ENCODE data around the gene SEMA5A. TPM values are rescaled to one million over a fixed set of nuclear protein-coding genes. Genes with fewer than 3 reads are reported as not detected.

Gene SEMA5A
- total RNA-seq, 1 donor from 2014 or later = 13.8 TPM

- Histone ChIP-seq H3K9me3 (ENCODE audit: insufficient read depth, low read depth, low read length) (no peaks in the 10 kb centered on the region), H4K20me1 (ENCODE audit: insufficient read depth, low read length) (no peaks in the 10 kb centered on the region), H3K4me2 (ENCODE audit: low read length) (no peak overlapping the region), H3K36me3 (ENCODE audit: insufficient read depth, low read length) (no peaks in the 10 kb centered on the region), H3K27ac (ENCODE audit: low read depth, low read length) (no peak overlapping the region), H3K27me3 (ENCODE audit: insufficient read depth, low read length) (no peaks in the 10 kb centered on the region), H3K9ac (ENCODE audit: low read length) (no peak overlapping the region), H3K4me3 (ENCODE audit: insufficient read depth, low read depth, low read length) (no peak overlapping the region), H3K79me2 (ENCODE audit: insufficient read depth, low read length) (no peaks in the 10 kb centered on the region), H2AFZ (ENCODE audit: low read depth, low read length) (no peak overlapping the region), H3K4me1 (ENCODE audit: insufficient read depth, low read length) (no peaks in the 10 kb centered on the region)
- TF ChIP-seq EZH2 (IDR thresholded peaks at IDR 0.05; ENCODE audit: insufficient read depth, low read length) = no peak
- TF ChIP-seq, protein P1, sequence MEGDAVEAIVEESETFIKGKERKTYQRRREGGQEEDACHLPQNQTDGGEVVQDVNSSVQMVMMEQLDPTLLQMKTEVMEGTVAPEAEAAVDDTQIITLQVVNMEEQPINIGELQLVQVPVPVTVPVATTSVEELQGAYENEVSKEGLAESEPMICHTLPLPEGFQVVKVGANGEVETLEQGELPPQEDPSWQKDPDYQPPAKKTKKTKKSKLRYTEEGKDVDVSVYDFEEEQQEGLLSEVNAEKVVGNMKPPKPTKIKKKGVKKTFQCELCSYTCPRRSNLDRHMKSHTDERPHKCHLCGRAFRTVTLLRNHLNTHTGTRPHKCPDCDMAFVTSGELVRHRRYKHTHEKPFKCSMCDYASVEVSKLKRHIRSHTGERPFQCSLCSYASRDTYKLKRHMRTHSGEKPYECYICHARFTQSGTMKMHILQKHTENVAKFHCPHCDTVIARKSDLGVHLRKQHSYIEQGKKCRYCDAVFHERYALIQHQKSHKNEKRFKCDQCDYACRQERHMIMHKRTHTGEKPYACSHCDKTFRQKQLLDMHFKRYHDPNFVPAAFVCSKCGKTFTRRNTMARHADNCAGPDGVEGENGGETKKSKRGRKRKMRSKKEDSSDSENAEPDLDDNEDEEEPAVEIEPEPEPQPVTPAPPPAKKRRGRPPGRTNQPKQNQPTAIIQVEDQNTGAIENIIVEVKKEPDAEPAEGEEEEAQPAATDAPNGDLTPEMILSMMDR (IDR thresholded peaks at IDR 0.05; ENCODE audit: insufficient read depth, low read depth, low read length) = no peak
- Mint-ChIP-seq H3K4me1 (ENCODE audit: low read depth, unreplicated experiment) (peaks cover 9% of the 10 kb centered on the region), H3K9me3 (ENCODE audit: unreplicated experiment) (no peaks in the 10 kb centered on the region), H3K27ac (ENCODE audit: unreplicated experiment) (peak overlapping the region; percentile 36), H3K27me3 (ENCODE audit: low read depth, unreplicated experiment) (no peaks in the 10 kb centered on the region), H3K36me3 (ENCODE audit: low read depth, unreplicated experiment) (no peaks in the 10 kb centered on the region), H3K4me3 (ENCODE audit: unreplicated experiment) (no peak overlapping the region)
- FAIRE-seq (no peak), DNase-seq (ENCODE audit: low read depth) (peak; percentile 19)
These were observed 300.8 kb downstream of the SEMA5A start for GRCh38 chr5:9245071-9245470.

GRCh38 chr5:9244417-9244816 is 301.5 kb downstream of the SEMA5A start:
- no peaks in the 10 kb centered on the region for H3K9me3 Mint-ChIP-seq (ENCODE audit: unreplicated experiment)
- no peak for DNase-seq (ENCODE audit: low read depth)
- TF ChIP-seq, protein P1 (IDR thresholded peaks at IDR 0.05; ENCODE audit: insufficient read depth, low read depth, low read length) = no peak
- no peak for TF ChIP-seq EZH2 (IDR thresholded peaks at IDR 0.05; ENCODE audit: insufficient read depth, low read length)
- no peak overlapping the region for H3K4me3 ChIP-seq (ENCODE audit: insufficient read depth, low read depth, low read length)
- no peaks in the 10 kb centered on the region for H3K9me3 ChIP-seq (ENCODE audit: insufficient read depth, low read depth, low read length)
- no peak overlapping the region for H3K9ac ChIP-seq (ENCODE audit: low read length)
- no peak overlapping the region for H3K4me3 Mint-ChIP-seq (ENCODE audit: unreplicated experiment)
- H3K27me3 ChIP-seq (ENCODE audit: insufficient read depth, low read length) = no peaks in the 10 kb centered on the region
- H3K27me3 Mint-ChIP-seq (ENCODE audit: low read depth, unreplicated experiment) = no peaks in the 10 kb centered on the region
- no peaks in the 10 kb centered on the region for H3K36me3 ChIP-seq (ENCODE audit: insufficient read depth, low read length)
- FAIRE-seq = no peak
- H2AFZ ChIP-seq (ENCODE audit: low read depth, low read length) = no peak overlapping the region
- H3K79me2 ChIP-seq (ENCODE audit: insufficient read depth, low read length) = no peaks in the 10 kb centered on the region
- peaks cover 10% of the 10 kb centered on the region for H3K4me1 Mint-ChIP-seq (ENCODE audit: low read depth, unreplicated experiment)
- no peak overlapping the region for H3K27ac ChIP-seq (ENCODE audit: low read depth, low read length)
- no peaks in the 10 kb centered on the region for H4K20me1 ChIP-seq (ENCODE audit: insufficient read depth, low read length)
- no peak overlapping the region for H3K4me2 ChIP-seq (ENCODE audit: low read length)
- no peaks in the 10 kb centered on the region for H3K4me1 ChIP-seq (ENCODE audit: insufficient read depth, low read length)
- no peak overlapping the region for H3K27ac Mint-ChIP-seq (ENCODE audit: unreplicated experiment)
- H3K36me3 Mint-ChIP-seq (ENCODE audit: low read depth, unreplicated experiment) = no peaks in the 10 kb centered on the region

GRCh38 chr5:9241479-9242305 is 304.2 kb downstream of the SEMA5A start:
- peak; percentile 39 for FAIRE-seq

More at GRCh38 chr5:9241479-9242305, 304.2 kb downstream of the SEMA5A start:
- Mint-ChIP-seq H3K4me1 (ENCODE audit: low read depth, unreplicated experiment) (peaks cover 13% of the 10 kb centered on the region), H3K9me3 (ENCODE audit: unreplicated experiment) (no peaks in the 10 kb centered on the region), H3K27ac (ENCODE audit: unreplicated experiment) (no peak overlapping the region), H3K27me3 (ENCODE audit: low read depth, unreplicated experiment) (no peaks in the 10 kb centered on the region), H3K36me3 (ENCODE audit: low read depth, unreplicated experiment) (no peaks in the 10 kb centered on the region), H3K4me3 (ENCODE audit: unreplicated experiment) (no peak overlapping the region)
- Histone ChIP-seq H4K20me1 (ENCODE audit: insufficient read depth, low read length) (no peaks in the 10 kb centered on the region), H2AFZ (ENCODE audit: low read depth, low read length) (no peak overlapping the region), H3K4me2 (ENCODE audit: low read length) (no peak overlapping the region), H3K4me1 (ENCODE audit: insufficient read depth, low read length) (no peaks in the 10 kb centered on the region), H3K27me3 (ENCODE audit: insufficient read depth, low read length) (no peaks in the 10 kb centered on the region), H3K79me2 (ENCODE audit: insufficient read depth, low read length) (no peaks in the 10 kb centered on the region), H3K9ac (ENCODE audit: low read length) (no peak overlapping the region), H3K27ac (ENCODE audit: low read depth, low read length) (no peak overlapping the region), H3K4me3 (ENCODE audit: insufficient read depth, low read depth, low read length) (no peak overlapping the region), H3K9me3 (ENCODE audit: insufficient read depth, low read depth, low read length) (no peaks in the 10 kb centered on the region), H3K36me3 (ENCODE audit: insufficient read depth, low read length) (no peaks in the 10 kb centered on the region)
- TF ChIP-seq, protein P1 (IDR thresholded peaks at IDR 0.05; ENCODE audit: insufficient read depth, low read depth, low read length) = no peak
- no peak for TF ChIP-seq EZH2 (IDR thresholded peaks at IDR 0.05; ENCODE audit: insufficient read depth, low read length)
- DNase-seq (ENCODE audit: low read depth) = no peak

Data from astrocyte (in vitro differentiated cells and primary cell).